IPS-18c (cell line): ENCODE measurements around the gene ACOT4.
A peak's percentile ranks its signal among the peaks of the same experiment; 100 is the strongest.
"Not testable (repeated sequence)": the region's sequence is repeated elsewhere in the genome, so short reads cannot be mapped to it uniquely, and the experiment has no call there.

Experiments
- H3K4me3 ChIP-seq: 2 replicates; pipeline ENCODE4 v1.7.0; 2013; ENCODE audit warnings: low read depth, mild to moderate bottlenecking, low read length, moderate library complexity; ENCODE audit not compliant: insufficient read depth
- H3K9me3 ChIP-seq: one replicate; pipeline ENCODE4 v1.6.1; 2013; ENCODE audit warnings: mild to moderate bottlenecking, low read length, moderate library complexity; ENCODE audit not compliant: control insufficient read depth, insufficient read depth

The ACOT4 gene

GRCh38 chr14:73613419-73613963 is 21.8 kb downstream of the ACOT4 start:
- Histone ChIP-seq H3K4me3 (no peak overlapping the region), H3K9me3 (peaks cover 2% of the 10 kb centered on the region)

- Histone ChIP-seq H3K4me3 (no peak overlapping the region), H3K9me3 (no peaks in the 10 kb centered on the region)
These were observed 25.2 kb downstream of the ACOT4 start for GRCh38 chr14:73616831-73617230.

- no peak overlapping the region for H3K4me3 ChIP-seq
- no peaks in the 10 kb centered on the region for H3K9me3 ChIP-seq
These were observed 27.9 kb downstream of the ACOT4 start for GRCh38 chr14:73619524-73619923.

- no peaks in the 10 kb centered on the region for H3K9me3 ChIP-seq
- H3K4me3 ChIP-seq, result no peak overlapping the region
These were observed 28.6 kb downstream of the ACOT4 start for GRCh38 chr14:73620268-73620667.

GRCh38 chr14:73623504-73624054 is 31.9 kb downstream of the ACOT4 start:
- Histone ChIP-seq H3K4me3 (no peak overlapping the region), H3K9me3 (no peaks in the 10 kb centered on the region)

- Histone ChIP-seq H3K9me3 (no peaks in the 10 kb centered on the region), H3K4me3 (no peak overlapping the region)
These were observed 34.0 kb downstream of the ACOT4 start for GRCh38 chr14:73625706-73626105.

GRCh38 chr14:73627151-73627558 is 35.5 kb downstream of the ACOT4 start:
- no peak overlapping the region for H3K4me3 ChIP-seq
- no peaks in the 10 kb centered on the region for H3K9me3 ChIP-seq

- Histone ChIP-seq H3K9me3 (no peaks in the 10 kb centered on the region), H3K4me3 (no peak overlapping the region)
These were observed 38.5 kb downstream of the ACOT4 start for GRCh38 chr14:73630009-73630780.

- Histone ChIP-seq H3K4me3 (peak overlapping the region; percentile 58), H3K9me3 (no peaks in the 10 kb centered on the region)
These were observed 41.7 kb downstream of the ACOT4 start for GRCh38 chr14:73633116-73634010.

GRCh38 chr14:73634011-73634833 is 42.5 kb downstream of the ACOT4 start:
- H3K9me3 ChIP-seq, result no peaks in the 10 kb centered on the region
- H3K4me3 ChIP-seq, result peak overlapping the region; percentile 58

GRCh38 chr14:73636355-73636754 is 44.7 kb downstream of the ACOT4 start:
- not testable (repeated sequence) for H3K4me3 ChIP-seq, H3K9me3 ChIP-seq

GRCh38 chr14:73637830-73638229 is 46.2 kb downstream of the ACOT4 start:
- no peak overlapping the region for H3K4me3 ChIP-seq
- H3K9me3 ChIP-seq, result no peaks in the 10 kb centered on the region

- no peaks in the 10 kb centered on the region for H3K9me3 ChIP-seq
- H3K4me3 ChIP-seq, result no peak overlapping the region
These were observed 49.2 kb downstream of the ACOT4 start for GRCh38 chr14:73640796-73641365.

- no peaks in the 10 kb centered on the region for H3K9me3 ChIP-seq
- H3K4me3 ChIP-seq, result peak within 1 kb of the TSS; percentile 76
These were observed 53.0 kb downstream of the ACOT4 start, which contains the start of gene DNAL1 for GRCh38 chr14:73644531-73645247. TSS of gene DNAL1 (plus strand) at chr14:73644986. CDS start at chr14:73645040, 54 bp downstream.

GRCh38 chr14:73645248-73645610 is 53.6 kb downstream of the ACOT4 start:
- Histone ChIP-seq H3K4me3 (peak overlapping the region; percentile 76), H3K9me3 (no peaks in the 10 kb centered on the region)
